Measurements from ENCODE around the gene HJURP. TPM values are rescaled to one million over a fixed set of nuclear protein-coding genes. Genes with fewer than 3 reads are reported as not detected.

The HJURP gene
- total RNA-seq, 1 donor from 2014 or later = 19.4 TPM

- Mint-ChIP-seq H3K4me3 (no peak overlapping the region), H3K27ac (no peak overlapping the region), H3K27me3 (ENCODE audit: low read depth) (peaks cover 7% of the 10 kb centered on the region), H3K36me3 (no peaks in the 10 kb centered on the region), H3K4me1 (no peaks in the 10 kb centered on the region), H3K9me3 (peaks cover 9% of the 10 kb centered on the region)
- no peak for DNase-seq (ENCODE audit: low spot score in 2 of 2, unreplicated experiment in 2 of 2)
- no peak for TF ChIP-seq CTCF (IDR thresholded peaks at IDR 0.05; ENCODE audit: unreplicated experiment)
These were observed 31.3 kb downstream of the HJURP start for GRCh38 chr2:233822781-233823730.

DNA sequence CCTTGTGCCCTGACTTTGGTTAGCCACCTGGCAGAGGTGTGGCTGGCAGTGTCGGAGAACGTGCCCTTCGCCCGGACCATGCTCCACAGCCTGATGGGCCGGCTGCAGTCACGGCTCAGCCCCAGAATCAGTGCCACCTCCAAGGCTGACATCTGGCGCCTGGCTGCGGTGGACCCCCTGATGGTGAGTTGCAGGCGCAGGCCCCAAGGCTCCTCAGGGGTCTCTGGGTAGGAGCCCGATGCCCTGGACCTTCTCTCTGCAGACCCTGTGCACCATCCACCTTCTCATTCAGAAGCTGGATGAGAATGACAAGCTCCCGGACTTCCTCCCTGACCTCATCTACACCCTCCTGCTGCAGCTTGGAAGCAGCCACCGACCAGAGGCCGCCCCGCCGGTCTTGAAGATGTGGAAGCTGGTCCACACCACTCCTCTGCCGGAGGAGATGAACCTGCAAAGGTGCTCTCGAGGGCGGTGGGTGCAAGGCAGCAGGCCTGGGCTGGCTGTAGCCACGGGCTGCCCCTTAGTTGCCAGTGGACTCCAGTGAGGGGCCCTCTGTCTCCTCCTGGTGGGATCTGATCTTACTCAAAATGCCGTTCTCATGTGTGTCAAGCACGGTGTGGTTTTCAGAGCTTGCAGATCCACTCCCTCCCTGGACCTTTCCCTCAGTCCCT lies 32.1 kb downstream of the HJURP start:
- H3K36me3 Mint-ChIP-seq = no peaks in the 10 kb centered on the region

DNA sequence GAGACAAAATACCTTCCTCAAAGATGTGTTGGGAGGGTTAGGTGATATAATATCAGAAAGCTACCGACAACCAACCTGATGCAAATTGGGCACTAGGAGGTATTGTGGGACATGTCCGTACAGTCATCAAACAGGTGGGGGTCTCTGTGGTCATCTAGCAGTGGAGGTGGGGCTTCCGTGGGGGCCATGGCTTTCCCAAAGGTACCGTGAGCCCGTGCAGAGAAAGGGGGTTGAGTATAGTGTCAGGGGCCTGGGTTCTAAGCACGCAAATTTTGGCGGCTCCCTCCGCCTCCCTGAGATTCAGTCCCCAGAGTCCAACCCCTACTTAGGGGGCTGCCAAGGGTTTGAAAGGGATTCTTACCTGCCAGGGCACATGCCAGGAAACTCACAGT lies 32.6 kb downstream of the HJURP start:
- no peak for TF ChIP-seq CTCF (IDR thresholded peaks at IDR 0.05; ENCODE audit: unreplicated experiment)
- Mint-ChIP-seq H3K27ac (no peak overlapping the region), H3K9me3 (peaks cover 7% of the 10 kb centered on the region), H3K36me3 (no peaks in the 10 kb centered on the region), H3K27me3 (ENCODE audit: low read depth) (peaks cover 7% of the 10 kb centered on the region), H3K4me3 (no peak overlapping the region), H3K4me1 (peaks cover 9% of the 10 kb centered on the region)
- DNase-seq (ENCODE audit: low spot score in 2 of 2, unreplicated experiment in 2 of 2) = peak in 1 of 2 experiments; percentile 25

More for the DNA sequence above, 32.1 kb downstream of the HJURP start:
- no peak overlapping the region for H3K4me3 Mint-ChIP-seq
- H3K27ac Mint-ChIP-seq = no peak overlapping the region
- H3K4me1 Mint-ChIP-seq = peaks cover 3% of the 10 kb centered on the region
- H3K27me3 Mint-ChIP-seq (ENCODE audit: low read depth) = peaks cover 7% of the 10 kb centered on the region
- H3K9me3 Mint-ChIP-seq = peaks cover 9% of the 10 kb centered on the region
- peak in 1 of 2 experiments; percentile 7 for DNase-seq (ENCODE audit: low spot score in 2 of 2, unreplicated experiment in 2 of 2)
- no peak for TF ChIP-seq CTCF (IDR thresholded peaks at IDR 0.05; ENCODE audit: unreplicated experiment)

DNA sequence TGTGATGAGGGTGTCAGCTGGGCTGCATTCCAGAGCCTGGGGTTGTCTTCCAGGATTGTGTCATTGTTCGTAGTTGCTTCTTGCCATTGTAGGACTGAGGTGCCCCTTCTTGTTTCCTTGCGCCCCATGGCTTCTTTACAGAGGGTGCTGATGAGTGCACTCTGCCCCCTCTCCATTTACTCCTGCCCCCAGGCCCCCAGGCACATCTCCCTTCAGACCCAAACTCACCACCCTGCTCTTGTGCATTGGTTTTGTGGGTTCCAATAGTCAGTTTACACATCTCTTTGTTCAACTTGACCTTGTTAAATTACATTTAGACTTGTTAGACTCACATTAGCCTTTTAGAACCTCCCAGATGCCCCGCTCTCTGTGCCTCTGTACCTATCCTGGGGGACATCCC lies 33.1 kb downstream of the HJURP start:
- Mint-ChIP-seq H3K4me3 (no peak overlapping the region), H3K27me3 (ENCODE audit: low read depth) (peaks cover 7% of the 10 kb centered on the region), H3K9me3 (peaks cover 5% of the 10 kb centered on the region), H3K36me3 (no peaks in the 10 kb centered on the region), H3K27ac (no peak overlapping the region), H3K4me1 (peaks cover 14% of the 10 kb centered on the region)
- DNase-seq (ENCODE audit: low spot score in 2 of 2, unreplicated experiment in 2 of 2) = no peak
- no peak for TF ChIP-seq CTCF (IDR thresholded peaks at IDR 0.05; ENCODE audit: unreplicated experiment)

- H3K4me3 Mint-ChIP-seq = no peak overlapping the region
- peaks cover 8% of the 10 kb centered on the region for H3K9me3 Mint-ChIP-seq
- peaks cover 18% of the 10 kb centered on the region for H3K4me1 Mint-ChIP-seq
- peaks cover 7% of the 10 kb centered on the region for H3K27me3 Mint-ChIP-seq (ENCODE audit: low read depth)
- DNase-seq (ENCODE audit: low spot score in 2 of 2, unreplicated experiment in 2 of 2) = peak in 1 of 2 experiments; percentile 16
- no peaks in the 10 kb centered on the region for H3K36me3 Mint-ChIP-seq
- no peak overlapping the region for H3K27ac Mint-ChIP-seq
- TF ChIP-seq CTCF (IDR thresholded peaks at IDR 0.05; ENCODE audit: unreplicated experiment) = no peak
These were observed 33.6 kb downstream of the HJURP start for GRCh38 chr2:233820774-233821105.
